ENCODE results near the gene PRDM16. TPM values are rescaled to one million over a fixed set of nuclear protein-coding genes. Genes with fewer than 3 reads are reported as not detected.
A peak's percentile ranks its signal among the peaks of the same experiment; 100 is the strongest.

The PRDM16 gene
- total and polyA plus RNA-seq, 2 of the 13 experiments (the other 11 are each of a cell fraction or from before 2014, with no cell fraction given) = 0.15 to 0.81 TPM

DNA sequence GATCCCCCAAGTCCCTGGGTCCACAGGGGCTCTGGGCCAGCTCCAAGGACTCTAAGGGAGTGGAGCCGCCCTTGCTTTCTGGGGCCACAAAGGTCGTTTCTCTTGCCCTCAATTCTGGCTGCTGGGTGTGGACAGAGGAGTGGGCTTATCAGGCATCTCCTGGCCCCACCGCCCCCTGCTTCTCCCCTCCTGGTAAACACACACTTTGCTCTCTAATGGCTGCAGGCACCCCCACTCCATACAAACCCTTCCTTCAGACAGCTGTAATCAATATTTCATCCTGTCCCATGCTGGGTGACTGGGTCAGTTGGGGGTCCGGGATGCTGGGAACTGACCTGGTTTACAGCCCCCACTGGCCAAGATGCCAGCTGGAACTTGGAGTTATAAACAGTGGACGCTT, 67.5 kb downstream of the PRDM16 start:
- BruUV-seq (replicated peaks) = no TSS peak
- POLR2A ChIA-PET = no interaction called here
- TF ChIP-seq ZBTB7A (CRISPR knock-in tag; IDR thresholded peaks at IDR 0.05) (peak; percentile 87), MATR3 (CRISPR knock-in tag; IDR thresholded peaks at IDR 0.05) (no peak), MED1 (CRISPR knock-in tag; IDR thresholded peaks at IDR 0.05) (0 out of 2 replicates have a peak, but pooled peaks have one; percentile 13), HOXA3 (CRISPR knock-in tag; IDR thresholded peaks at IDR 0.05) (peak; percentile 26; the same call in 1 of the 2 replicates), THAP11 (CRISPR knock-in tag; IDR thresholded peaks at IDR 0.05) (no peak), ZNF720 (CRISPR knock-in tag; IDR thresholded peaks at IDR 0.05) (no peak), HDAC1 (CRISPR knock-in tag; IDR thresholded peaks at IDR 0.05) (0 out of 2 replicates have a peak, but pooled peaks have one; percentile 24), ZNF460 (CRISPR knock-in tag; IDR thresholded peaks at IDR 0.05; ENCODE audit: borderline replicate concordance) (no peak), MTA1 (CRISPR knock-in tag; IDR thresholded peaks at IDR 0.05; ENCODE audit: borderline replicate concordance) (peak; percentile 38; the same call in 1 of the 2 replicates), ONECUT2 (CRISPR knock-in tag; IDR thresholded peaks at IDR 0.05) (0 out of 2 replicates have a peak, but pooled peaks have one; percentile 16), PATZ1 (CRISPR knock-in tag; IDR thresholded peaks at IDR 0.05) (peak; percentile 54; the same call in 1 of the 2 replicates), HNF4A (CRISPR knock-in tag; IDR thresholded peaks at IDR 0.05) (peak; percentile 29; the same call in 1 of the 2 replicates), ZNF740 (CRISPR knock-in tag; IDR thresholded peaks at IDR 0.05) (peak; percentile 60; the same call in 1 of the 2 replicates)
- TF ChIP-seq, protein P1, sequence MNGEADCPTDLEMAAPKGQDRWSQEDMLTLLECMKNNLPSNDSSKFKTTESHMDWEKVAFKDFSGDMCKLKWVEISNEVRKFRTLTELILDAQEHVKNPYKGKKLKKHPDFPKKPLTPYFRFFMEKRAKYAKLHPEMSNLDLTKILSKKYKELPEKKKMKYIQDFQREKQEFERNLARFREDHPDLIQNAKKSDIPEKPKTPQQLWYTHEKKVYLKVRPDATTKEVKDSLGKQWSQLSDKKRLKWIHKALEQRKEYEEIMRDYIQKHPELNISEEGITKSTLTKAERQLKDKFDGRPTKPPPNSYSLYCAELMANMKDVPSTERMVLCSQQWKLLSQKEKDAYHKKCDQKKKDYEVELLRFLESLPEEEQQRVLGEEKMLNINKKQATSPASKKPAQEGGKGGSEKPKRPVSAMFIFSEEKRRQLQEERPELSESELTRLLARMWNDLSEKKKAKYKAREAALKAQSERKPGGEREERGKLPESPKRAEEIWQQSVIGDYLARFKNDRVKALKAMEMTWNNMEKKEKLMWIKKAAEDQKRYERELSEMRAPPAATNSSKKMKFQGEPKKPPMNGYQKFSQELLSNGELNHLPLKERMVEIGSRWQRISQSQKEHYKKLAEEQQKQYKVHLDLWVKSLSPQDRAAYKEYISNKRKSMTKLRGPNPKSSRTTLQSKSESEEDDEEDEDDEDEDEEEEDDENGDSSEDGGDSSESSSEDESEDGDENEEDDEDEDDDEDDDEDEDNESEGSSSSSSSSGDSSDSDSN (CRISPR knock-in tag; IDR thresholded peaks at IDR 0.05) = peak; percentile 17; the same call in 1 of the 2 replicates
- TF ChIP-seq, protein P2, sequence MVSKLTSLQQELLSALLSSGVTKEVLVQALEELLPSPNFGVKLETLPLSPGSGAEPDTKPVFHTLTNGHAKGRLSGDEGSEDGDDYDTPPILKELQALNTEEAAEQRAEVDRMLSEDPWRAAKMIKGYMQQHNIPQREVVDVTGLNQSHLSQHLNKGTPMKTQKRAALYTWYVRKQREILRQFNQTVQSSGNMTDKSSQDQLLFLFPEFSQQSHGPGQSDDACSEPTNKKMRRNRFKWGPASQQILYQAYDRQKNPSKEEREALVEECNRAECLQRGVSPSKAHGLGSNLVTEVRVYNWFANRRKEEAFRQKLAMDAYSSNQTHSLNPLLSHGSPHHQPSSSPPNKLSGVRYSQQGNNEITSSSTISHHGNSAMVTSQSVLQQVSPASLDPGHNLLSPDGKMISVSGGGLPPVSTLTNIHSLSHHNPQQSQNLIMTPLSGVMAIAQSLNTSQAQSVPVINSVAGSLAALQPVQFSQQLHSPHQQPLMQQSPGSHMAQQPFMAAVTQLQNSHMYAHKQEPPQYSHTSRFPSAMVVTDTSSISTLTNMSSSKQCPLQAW (CRISPR knock-in tag; IDR thresholded peaks at IDR 0.05) = no peak

More for the DNA sequence above, 67.5 kb downstream of the PRDM16 start:
- ATAC-seq (no peak), FAIRE-seq (no peak), DNase-seq (ENCODE audit: low spot score) (no peak)
- CTCF ChIA-PET (ENCODE audit: low intra/inter-chr PET ratio, low total read pairs) = no interaction called here
- no peak overlapping the region for H3K9ac ChIP-seq (ENCODE audit: insufficient read depth, low read depth, low read length)
- H3K79me2 ChIP-seq (ENCODE audit: insufficient read depth, low read length) = no peaks in the 10 kb centered on the region
- H4K20me1 ChIP-seq (ENCODE audit: insufficient read depth, low read length) = no peaks in the 10 kb centered on the region
- in situ Hi-C loops (cut with HindIII; ENCODE audit: extremely low pct_ligation_motif_present, low pct_unique_long_range_greater_than_20kb) (no loop called here), intact Hi-C loops (cut with micrococcal nuclease; ENCODE audit: unreplicated experiment) (no loop called here)
- H3K4me3 ChIP-seq (replicated peaks in 1 of 3; ENCODE audit: insufficient read depth in 1 of 3, low read depth in 2 of 3, low read length in 3 of 3) = no peak overlapping the region; a peak in 1 of 6 replicates
- no peak overlapping the region for H2AFZ ChIP-seq (ENCODE audit: low read length)
- H3K4me2 ChIP-seq (ENCODE audit: low read depth, low read length) = no peak overlapping the region; the same call in 1 of the 2 replicates
- WGBS (ENCODE audit: low lambda C conversion rate) = 33% methylated on average over 4 of the region's 5 CpGs
- no peaks in the 10 kb centered on the region for H3K9me3 ChIP-seq (ENCODE audit: low read length)
- no peak overlapping the region for H3K27ac ChIP-seq (ENCODE audit: extremely low read length, insufficient read depth, low read length)
- peaks cover 79% of the 10 kb centered on the region for H3K4me1 ChIP-seq (ENCODE audit: insufficient read depth, low read length)
- no peaks in the 10 kb centered on the region for H3K36me3 ChIP-seq (replicated peaks in 1 of 2; ENCODE audit: control insufficient read depth in 1 of 2, insufficient read depth in 2 of 2, low read length in 2 of 2)
- peaks cover 0 to 4% of the 10 kb centered on the region in 2 experiments; a peak in 2 of 5 replicates for H3K27me3 ChIP-seq (ENCODE audit: control insufficient read depth in 1 of 2, insufficient read depth in 2 of 2, low read length in 2 of 2)
